Right renal pelvis (tissue), 4 donors: ENCODE measurements around the gene DNAJB12. TPM values are rescaled to one million over a fixed set of nuclear protein-coding genes. Genes with fewer than 3 reads are reported as not detected.
"Not testable (repeated sequence)": the region's sequence is repeated elsewhere in the genome, so short reads cannot be mapped to it uniquely, and the experiment has no call there.

Source experiments
- DNase-seq, 4 donors: peaks; one replicate each; pipeline ENCODE4 v3.0.0-alpha.2; 2013; ENCODE audit warnings: low read depth in 4 of 4, low spot score in 3 of 4, missing footprints in 1 of 4
- polyA plus RNA-seq, 4 donors: library from polyadenylated mRNA; unstranded; fragments of 120-200 nt; gene quantifications; one replicate each; pipeline ENCODE4 v1.2.1, GENCODE V29; 2013; ENCODE audit not compliant: insufficient read length in 4 of 4

Gene DNAJB12
- polyA plus RNA-seq, 4 donors = 33.1 to 39.4 (median 36.9) TPM

DNA sequence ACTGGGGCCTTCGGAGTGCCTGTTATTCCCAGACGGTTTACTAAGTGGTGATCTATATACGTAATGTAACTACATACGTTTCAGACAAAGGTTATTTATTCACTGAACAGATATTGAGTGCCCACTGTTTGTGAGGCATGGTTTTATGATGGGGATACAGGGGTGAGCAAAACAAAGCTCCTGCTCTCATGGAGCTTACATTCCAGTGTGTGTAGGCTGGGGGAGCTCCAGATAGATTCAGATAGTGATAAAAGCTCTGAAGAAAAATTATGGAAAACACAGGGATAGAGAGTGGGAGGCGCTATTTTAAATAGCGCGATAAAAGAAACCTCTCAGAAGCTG, 466 bp upstream of the DNAJB12 start:
- DNase-seq = no peak

GRCh38 chr10:72353965-72354355, 759 bp downstream of the DNAJB12 start:
- no peak for DNase-seq

DNA sequence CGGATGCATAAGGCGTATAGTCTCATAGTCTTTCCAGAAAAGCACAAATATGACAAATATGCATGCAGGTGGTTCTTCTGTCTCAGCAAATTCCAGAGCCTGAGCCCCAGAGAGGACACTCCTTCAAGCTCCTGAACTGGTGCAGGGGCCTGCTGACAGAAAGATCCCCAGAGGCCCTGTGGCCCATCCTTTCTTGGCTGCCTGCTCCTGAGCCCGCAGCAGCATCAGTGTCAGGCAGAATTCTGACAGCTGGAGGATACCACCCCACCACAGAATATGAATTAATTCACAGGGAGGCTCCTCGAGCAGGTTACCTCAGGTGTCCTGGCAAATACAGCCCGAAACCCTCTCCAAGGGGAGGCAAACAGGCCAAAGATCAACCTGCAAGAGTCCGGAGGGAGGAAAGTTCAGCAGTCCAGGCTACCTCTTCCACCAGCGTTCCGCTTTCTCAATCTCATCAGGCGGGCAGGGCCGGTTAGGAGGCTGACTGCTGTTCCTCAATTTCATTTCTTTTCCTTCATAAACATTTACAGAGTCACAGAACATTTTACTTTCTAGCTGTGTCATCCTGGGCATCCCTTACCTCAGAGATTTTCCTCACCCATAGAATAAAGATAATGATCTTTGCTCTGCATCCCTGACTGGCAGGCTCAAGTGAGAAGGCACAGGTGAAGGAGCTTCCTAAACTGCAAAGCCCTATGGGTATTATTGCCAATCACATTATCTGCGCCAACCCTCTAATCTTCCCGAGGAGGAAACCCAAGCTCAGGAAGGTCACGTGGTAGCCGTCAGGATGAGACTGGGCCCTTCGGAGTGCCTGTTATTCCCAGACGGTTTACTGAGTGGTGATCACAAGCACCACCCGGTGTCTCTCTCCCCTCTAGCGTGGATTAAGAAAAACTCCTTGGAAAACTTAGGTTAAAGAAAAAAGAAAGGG, 1.4 kb downstream of the DNAJB12 start:
- no peak for DNase-seq

DNA sequence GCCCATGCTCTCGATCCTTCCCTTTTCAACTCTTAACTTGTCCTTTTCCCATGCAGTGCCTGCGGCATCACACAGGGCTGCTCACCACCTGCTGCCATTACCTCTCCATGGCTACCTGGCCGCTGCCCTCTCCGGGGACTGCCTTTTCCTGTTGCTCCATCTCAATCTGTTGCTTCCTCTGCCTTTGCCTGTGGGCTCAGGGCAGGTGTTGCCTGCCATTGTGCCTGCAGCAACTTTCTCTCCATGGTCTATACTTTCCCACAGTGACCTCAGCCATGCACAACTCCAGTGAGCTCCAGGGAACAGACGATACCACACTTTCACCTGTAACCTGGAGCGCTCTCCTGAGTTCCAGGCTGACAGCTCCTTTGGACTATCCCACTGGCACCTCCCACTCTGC, 3.2 kb downstream of the DNAJB12 start:
- no peak for DNase-seq

GRCh38 chr10:72349438-72349837, 5.3 kb downstream of the DNAJB12 start:
- no peak for DNase-seq

DNA sequence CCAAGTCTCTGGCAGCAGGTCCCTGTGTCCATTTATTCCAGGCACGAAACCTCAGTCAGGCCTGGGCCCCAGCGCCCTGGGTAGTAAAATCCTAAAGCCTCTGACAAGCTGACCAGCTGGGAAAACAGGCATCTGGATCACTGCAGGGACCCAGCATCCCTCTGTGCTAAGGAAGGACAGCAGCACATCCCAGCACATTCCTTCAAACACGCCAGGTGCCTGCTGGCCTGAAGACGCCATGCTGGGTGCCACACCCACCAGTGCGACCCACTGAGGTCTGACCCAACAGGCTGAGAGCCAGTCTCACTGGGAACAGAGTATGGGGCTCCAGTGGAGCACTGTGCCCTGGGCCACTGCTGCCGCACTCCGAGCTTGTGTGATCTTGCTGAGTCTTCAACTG, 6.4 kb downstream of the DNAJB12 start:
- DNase-seq = no peak

DNA sequence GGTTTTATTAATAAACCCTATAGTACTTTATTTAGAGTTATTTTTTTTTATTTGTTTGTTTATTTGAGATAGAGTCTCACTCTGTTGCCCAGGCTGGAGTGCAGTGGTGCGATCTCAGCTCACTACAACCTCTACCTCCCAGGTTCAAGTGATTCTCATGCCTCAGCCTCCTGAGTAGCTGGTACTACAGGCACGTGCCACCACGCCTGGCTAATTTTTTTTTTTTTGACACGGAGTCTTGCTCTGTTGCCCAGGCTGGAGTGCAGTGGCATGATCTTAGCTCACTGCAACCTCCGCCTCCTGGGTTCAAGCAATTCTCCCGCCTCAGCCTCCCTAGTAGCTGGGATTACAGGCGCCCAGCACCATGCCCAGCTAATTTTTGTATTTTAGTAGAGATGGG, 8.6 kb downstream of the DNAJB12 start:
- not testable (repeated sequence) for DNase-seq

DNA sequence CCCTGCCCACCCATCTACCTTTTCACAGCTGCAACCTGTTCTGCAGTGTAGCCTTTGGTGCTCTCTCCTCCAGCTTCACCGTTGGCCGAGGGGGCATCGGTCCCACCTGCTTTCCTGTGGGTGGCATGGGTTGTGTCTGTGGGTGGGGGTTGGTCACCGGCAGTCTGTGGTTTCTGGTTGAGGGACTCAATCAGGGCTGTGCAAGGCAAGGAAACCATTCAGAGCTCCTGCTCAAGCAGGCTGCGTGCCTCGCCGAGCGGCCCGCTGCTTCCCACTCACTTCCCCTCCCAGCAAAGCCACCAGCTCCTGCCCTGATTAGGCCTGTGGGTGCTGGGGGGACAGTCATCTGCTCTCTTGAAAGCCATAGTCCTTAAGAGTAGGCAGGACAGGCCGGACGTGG, 9.8 kb downstream of the DNAJB12 start:
- no peak for DNase-seq

GRCh38 chr10:72342911-72343310, 11.8 kb downstream of the DNAJB12 start:
- DNase-seq = no peak

DNA sequence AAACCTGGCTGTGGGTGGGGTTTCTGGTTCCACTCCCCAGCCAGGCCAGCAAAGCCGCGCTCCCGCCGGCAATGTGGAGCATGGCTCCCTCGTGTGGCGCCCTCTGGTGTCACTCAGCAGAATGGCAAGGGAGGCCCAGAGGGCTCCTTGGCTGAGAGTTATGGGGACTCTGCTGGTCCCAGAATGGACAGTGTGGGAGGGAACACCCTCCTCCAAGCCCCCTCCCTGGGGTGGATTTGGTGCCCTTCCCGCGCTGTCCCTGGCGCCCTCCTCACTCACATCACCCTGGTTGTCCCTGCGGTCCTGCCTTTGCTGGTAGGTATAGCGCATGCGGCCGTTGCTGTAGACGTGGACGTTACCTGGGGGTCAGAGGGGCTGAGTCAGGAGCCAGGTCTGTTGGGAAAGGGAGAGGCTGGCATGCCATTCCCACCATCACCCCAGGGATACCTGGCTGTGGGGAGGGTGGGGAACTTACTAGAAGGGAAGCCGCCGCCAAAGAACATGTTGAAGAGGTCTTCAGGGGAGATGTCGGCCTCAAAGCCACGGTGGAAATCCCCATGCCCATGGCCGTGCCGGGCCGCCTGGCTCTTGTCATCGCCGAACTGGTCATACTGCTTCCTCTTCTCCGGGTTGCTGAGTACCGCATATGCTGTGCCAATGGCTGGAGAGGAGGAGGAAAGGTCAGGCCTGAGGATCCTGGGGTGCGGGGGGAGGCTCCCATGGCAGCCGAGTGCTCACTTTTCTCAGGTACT, 14.0 kb downstream of the DNAJB12 start:
- DNase-seq = no peak

- no peak for DNase-seq
Measured at GRCh38 chr10:72338180-72338579, 16.5 kb downstream of the DNAJB12 start.

GRCh38 chr10:72337722-72338121, 17.0 kb downstream of the DNAJB12 start:
- no peak for DNase-seq

GRCh38 chr10:72337039-72337629, 17.6 kb downstream of the DNAJB12 start:
- no peak for DNase-seq

GRCh38 chr10:72336259-72337038, 18.3 kb downstream of the DNAJB12 start:
- DNase-seq = no peak

GRCh38 chr10:72335394-72336258, 19.1 kb downstream of the DNAJB12 start:
- no peak for DNase-seq

DNA sequence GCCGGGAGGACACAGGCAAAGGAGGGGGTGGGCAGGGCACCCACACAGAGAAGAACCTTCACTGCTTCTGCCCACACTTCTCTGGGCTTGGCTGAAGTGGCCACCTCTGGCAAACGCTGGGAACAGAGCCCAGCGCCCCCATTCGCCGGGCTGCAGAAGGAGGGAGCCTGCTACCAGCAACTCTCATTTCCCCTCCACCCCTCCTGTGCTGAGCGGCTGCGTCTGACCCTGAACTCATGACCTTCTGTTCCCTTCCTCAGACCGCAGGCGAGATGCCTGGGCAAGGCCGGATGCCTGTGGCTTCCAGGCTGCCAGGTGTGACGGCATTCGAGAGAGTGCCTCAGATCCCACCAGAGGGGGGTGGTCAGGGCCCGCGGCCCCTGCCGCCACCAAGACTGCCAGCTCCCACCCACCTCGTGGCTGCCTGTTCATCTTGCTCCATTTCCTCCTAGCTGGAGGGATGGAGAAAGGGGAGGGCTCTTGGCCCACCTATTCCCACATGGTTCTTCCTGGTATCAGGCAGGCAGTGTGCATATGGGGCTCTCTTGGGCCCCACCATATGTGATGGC, 19.8 kb downstream of the DNAJB12 start:
- no peak for DNase-seq

DNA sequence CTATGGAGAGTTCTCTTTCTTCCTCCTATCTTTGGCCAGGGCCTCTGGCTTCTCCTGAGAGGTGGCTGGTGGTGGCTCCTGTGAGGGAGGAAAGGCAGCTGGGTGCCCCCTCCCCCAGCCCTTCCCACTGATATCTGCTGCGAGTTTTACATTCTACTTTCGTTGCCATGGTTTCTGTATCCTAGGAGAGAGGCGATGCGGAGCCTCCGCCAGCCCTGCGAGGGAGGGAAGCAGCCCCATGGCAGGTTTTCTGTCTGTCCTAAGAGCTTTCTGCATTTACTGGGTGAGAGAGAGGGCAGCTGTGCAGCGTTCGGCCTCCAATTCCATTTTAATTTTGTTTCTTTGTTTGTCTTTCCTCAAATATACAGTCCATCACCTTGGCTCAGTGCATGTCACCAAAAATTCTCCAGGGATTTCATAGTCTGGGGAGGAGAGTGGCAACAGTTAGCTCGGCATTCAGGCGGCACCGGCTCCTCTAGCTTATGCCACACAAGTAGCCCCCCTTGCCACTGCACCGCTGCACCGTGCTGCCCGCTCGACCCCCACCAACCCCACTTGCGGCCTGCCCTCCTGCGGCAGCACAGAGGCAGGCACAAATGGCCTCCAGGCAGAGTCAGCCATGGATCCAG, 20.4 kb downstream of the DNAJB12 start:
- DNase-seq = peak in 1 of 4 donors; percentile 61

GRCh38 chr10:72333112-72334015, 21.4 kb downstream of the DNAJB12 start:
- no peak for DNase-seq
